HG02840 (cell line): ENCODE measurements around the gene RLN3.

Experiments
- ATAC-seq: cut with Tn5 transposase; IDR thresholded peaks from one replicate; pipeline ENCODE4 v1.9.1; 2021; ENCODE audit warnings: mild to moderate bottlenecking, moderate library complexity, moderate number of reproducible peaks; ENCODE audit not compliant: unreplicated experiment, low FRiP score

RLN3 gene

DNA sequence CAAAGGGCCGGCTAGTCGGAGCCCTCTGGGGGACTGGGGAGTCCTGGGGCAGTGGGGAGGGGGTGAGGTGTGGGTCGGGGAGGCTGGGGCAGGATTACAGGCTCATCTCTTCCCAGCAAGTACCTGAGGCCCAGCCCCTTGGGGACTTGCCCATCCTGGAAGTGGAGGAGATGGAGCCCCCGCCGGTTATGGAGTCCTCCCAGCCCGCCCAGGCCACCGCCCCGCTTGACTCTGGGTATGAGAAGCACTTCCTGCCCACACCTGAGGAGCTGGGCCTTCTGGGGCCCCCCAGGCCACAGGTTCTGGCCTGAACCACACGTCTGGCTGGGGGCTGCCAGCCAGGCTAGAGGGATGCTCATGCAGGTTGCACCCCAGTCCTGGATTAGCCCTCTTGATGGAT lies 24.0 kb downstream of the RLN3 start:
- no peak for ATAC-seq

DNA sequence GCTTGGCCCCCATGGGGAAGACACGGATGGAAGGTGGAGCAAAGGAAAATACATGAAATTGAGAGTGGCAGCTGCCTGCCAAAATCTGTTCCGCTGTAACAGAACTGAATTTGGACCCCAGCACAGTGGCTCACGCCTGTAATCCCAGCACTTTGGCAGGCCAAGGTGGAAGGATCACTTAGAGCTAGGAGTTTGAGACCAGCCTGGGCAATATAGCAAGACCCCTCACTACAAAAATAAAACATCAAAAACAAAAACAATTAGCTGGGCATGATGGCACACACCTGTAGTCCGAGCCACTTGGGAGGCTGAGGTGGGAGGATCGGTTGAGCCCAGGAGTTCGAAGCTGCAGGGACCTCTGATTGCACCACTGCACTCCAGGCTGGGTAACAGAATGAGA lies 24.5 kb downstream of the RLN3 start:
- no peak for ATAC-seq

DNA sequence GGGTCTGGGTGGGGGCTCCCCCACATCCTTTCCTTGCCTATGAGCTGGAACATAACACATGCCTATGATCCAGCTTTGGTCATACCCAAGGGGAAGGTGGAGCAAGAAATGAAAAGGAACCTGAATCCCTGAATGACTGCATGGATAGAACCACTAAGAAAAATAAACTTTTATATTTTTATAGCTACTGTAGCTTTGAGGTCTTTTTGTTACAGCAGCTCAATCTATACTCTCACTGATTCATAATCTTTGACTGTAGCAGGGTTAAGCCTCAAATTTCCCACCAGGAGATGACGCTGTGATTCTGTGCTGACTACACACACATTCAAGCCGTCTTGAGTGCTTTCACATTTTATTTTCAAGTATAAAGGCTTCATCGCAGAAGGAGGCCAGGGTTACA lies 25.1 kb downstream of the RLN3 start:
- no peak for ATAC-seq

DNA sequence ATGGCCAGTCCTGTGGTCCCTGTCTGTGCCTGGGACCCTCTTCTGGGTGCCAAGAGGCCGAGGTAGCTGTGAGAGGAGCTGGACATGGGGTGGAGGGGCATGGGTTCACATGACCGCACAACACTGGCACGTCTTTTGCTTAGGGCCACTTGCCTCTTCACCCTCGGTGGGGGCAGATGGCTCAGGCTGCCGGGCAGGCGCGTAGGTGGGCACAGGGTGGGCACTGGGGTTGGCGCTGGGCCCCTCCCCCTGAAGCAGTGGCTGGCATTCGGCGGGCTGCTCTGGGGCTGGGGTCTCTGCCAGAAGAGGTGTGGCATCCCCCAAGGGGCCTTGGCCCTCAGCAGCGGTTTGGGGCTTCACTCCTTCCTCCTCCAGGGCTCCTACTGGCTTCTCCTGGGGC lies 25.6 kb downstream of the RLN3 start:
- ATAC-seq = no peak

DNA sequence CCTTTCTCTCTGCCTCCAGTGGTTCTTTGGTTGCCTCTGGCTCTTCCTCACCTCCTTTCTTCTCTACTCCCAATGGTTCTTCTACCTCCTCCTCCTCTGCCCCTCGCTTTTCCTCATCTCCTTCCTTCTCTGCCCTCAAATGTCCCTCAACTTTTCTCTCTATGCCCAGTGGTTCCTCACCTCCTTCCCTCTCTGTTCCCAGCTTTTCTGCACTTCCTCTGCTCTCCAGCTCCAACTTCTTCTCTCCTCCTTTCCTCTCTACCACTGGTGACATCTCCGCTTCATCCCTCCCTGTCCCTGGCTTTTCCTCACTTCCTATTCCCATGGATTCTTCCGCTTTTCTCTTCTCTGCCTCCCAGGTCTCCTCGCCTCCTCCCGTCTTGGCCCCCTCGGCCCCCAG lies 26.2 kb downstream of the RLN3 start:
- no peak for ATAC-seq

DNA sequence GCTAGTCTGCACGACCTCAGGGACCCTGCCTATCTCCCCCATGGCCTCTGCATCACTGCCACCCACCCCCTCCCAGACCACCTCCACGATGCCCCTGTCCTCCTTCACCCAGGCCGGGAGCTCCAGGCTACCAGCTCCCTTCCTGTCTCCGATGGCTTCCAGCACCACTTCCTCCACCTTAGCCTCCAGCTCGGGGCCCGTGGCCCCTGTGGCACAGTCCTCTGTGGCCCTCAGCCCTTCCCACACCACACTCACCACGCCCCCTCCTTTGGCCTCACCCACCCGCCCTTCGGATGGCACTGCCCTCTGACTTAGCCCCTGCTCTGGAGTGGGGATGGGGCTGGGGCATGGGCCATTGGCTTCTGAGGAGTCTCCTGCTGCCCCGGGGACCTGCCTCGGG lies 26.8 kb downstream of the RLN3 start:
- no peak for ATAC-seq

DNA sequence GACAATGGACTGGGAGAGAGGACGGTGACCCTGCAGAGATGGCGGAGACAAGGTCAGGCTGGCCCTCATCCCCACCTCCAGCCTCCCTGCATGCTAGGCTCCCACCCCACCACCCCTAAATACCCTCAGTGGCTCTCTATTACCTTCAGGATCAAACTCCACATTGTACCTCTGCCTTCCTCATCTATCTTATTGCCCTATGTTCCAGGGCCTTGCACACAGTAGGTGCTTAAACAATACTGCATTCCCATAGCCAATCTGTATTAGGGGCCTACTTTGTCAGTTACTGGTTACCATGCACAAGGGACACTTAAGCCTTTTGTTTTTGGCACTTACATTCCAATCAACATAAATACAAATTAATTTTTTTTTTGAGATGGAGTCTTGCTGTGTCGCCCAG lies 27.4 kb downstream of the RLN3 start:
- ATAC-seq = no peak

DNA sequence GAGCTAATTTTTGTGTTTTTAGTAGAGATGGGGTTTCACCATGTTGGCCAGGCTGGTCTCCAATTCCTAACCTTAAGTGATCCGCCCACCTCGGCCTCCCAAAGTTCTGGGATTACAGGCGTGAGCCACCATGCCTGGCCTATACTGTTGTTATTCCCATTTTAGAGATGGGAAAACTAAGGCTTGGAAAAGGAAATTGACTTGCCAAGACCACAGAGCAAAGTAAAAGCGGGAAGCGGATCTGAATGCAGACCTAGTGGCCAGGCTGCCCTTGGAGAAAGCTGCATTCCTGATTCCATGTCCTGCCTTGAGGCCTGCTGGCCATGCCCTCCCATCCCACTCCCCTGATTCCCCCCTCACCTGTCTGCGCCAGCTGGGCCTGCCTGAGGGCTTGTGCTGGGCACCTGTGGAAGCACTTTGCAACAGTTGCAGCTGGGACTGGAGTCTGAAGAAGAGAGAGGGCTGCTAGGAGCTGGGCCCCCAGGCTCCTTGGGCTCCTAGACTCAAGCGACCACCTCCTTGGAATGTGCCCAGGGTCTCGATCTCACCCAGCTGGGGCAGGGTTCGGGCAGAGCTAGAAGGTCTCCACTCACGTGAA lies 28.2 kb downstream of the RLN3 start:
- ATAC-seq = no peak

DNA sequence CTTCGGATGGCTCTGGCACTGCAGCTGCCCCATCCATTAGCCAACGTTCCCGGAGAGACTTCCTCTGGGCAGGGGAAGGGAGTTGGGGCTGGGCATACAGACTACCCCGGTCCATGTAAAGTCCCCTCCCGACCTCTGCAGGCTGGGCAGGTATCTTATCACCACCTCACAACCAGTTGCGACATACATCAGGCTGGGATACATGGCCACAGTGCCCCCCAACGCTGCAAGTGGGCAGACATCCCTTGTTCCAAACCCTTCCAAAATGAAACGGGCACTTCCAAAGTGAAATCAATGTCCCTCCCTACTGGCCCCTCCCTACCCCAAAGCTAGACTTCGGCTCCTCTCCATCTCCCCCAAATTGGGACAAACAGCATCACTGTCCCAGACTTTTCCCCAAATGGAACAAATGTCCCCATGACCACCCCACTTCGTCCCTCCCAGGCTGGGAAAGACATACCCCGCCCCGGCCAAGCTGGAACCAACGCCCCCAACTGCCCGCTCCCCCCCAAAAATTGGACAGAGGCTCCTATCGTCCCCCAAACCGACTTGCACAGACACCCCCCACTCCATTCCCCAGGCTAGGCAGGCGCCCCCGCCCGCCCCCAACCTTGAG lies 28.9 kb downstream of the RLN3 start:
- ATAC-seq = no peak

DNA sequence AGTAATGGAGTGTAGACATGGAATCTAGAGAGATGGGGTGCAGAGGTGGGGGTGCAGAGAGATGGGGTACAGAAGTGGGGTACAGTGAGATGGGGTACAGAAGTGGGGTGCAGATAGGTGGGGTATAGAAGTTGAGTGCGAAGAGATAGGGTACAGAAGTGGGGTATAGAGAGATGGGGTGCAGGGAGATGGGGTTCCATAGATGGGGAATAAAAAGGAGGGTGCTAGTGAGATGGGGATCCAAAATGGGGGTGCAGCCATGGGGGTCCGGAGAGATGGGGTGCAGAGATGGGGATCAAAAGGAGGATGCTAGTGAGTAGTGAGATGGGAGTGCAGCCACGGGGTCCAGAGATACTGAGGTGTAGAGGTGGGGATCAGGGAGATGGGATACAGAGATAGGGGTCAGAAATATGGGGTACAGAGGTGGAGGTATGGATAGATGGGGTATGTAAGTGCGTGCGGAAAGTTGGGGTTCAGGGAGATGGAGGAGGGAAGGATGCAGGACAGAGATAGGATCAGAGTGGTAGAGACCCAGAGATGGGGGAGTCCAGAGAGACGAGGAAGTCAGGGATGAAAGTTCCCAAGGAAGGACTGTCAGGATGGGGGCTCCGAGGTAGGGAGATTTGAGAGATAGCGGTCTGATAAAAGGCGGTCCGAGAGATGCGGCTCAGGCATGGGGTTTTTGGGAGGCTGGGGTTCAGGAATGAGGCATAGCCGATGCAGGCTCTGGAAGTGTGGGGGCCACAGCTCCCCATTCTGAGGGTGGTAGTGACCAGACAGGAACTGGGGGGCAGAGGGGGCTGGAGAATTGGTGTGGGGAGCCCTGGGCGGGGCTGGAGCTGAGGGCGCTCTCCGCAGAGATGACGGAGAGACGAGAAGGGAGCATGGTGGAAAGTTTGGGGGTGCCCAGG lies 30.5 kb downstream of the RLN3 start:
- no peak for ATAC-seq

DNA sequence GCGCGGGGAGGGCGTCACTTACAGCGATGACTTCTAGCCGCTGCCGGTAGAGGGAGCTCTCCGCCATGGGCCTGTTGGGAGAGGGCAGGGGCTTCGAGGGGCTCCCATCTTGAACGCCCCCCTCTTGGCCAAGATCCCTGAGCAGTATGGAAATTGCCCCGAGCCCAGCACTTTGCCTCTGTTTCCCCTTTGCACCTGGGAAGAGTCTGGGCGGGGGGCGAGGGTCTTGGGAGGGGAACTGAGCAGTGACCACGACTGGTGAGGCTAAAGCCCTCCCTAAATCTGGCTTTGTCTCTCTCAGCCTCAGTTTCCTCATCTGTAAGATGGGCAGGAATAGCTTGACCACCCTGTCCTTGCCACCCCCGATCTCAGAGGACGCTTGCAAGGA lies 31.1 kb downstream of the RLN3 start:
- ATAC-seq = no peak

DNA sequence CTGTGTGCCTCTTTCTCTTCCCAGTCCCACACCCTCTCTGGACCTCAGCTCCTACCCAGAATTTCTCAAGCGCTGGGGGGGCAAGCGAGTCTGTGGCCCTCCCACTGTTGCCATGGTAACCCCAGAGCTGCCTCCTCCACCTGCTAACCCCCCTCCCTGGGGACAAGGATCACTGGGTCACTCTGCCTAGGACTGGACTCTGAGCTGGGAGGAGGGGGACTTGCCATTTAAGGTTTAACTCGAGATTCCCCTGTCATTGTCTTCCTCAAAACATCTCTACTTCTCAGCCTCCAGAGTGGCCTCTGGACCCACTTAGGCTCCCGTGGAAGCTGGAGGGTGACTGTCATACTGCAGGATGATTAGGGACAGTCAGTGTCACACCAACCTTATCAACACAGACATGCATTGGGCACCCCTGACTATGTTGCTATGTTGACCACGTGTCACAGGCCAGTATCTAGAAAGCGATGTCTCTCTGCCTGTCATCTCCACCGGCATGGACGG lies 31.8 kb downstream of the RLN3 start:
- no peak for ATAC-seq

DNA sequence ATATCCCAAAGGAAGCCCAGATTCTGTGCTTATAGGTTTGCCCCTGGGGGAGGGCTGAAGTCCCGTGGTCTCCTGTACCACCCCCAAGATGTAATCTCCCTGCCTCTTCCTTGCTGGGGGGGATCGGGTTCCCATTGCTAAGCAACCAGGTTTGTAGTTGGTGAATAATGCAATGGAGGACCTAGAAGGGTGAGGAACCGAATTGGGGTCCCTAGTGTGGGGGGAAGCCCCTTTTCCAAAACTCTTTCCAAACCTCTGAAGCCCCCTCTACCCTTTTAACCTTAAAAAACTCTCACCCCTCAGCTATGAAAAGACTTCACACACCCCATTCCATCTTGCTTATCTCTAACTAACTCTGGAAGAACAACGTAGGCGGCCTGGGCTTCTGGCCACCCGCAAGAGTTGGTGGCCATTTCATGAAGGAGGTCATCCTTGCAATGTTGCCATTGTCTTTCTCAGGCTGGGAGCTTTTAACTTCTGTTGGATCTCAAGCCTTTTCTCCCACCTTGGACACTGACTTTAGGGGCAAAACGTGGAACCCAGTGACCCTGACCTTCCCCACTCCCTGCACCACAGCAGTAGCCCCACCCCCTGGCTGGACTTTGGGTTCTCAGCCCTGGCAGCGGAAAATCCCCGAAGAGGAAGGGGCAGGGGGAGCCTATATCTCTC lies 33.3 kb downstream of the RLN3 start:
- ATAC-seq = no peak

DNA sequence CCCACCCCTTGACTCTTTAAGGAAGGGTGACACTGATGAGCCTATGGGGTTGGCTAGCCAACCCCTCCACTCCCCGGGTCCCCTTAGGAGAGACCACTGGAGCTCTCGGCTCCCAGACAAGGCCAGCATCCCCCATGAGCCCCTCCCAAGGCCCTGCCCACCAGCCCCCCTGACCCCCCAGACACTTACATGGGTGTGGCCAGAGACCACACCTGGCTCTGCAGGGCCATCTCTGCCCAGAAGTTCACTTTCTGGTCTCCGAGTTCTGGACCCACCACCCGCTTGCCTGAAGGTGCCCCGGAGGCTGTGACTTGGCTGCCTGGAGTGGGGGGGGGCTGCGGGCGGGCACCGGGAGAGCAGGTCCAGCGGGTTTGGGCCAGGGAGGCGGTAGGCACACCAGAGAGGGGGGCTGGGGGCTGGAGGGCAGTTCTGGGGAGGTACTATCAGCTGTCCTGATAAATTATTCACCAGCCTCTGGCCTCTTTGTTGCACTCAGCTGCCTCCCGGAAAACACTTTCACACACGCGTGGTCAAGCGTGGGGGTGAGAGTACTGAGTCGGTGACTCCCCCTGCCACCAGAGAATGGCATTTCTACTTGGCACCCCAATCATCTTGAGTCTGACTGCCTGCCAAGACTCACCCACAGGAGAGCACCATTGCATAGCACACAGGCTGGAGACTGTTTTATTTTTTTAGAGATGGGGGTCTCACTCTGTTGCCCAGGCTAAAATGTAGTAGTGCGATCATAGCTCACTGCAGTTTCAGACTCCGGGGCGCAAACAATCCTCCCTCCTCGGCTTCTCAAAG lies 34.0 kb downstream of the RLN3 start, which contains the start of gene PALM3:
Gene PALM3 (minus strand): TSS at position 326 of the 807 bp plus-strand sequence. CDS start 96 bp downstream, at position 230.
- ATAC-seq = no peak

DNA sequence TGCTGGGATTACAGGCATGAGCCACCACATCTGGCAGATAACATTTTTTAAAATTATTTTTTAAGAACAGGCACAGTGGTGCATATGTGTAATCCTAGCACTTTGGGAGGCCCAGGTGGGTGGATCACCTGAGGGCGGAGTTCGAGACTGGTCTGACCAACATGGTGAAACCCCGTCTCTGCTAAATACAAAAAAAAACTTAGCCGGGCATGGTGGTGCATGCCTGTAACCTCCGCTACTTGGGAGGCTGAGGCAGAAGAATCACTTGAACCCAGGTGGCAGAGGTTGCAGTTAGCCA lies 34.6 kb downstream of the RLN3 start:
- no peak for ATAC-seq

DNA sequence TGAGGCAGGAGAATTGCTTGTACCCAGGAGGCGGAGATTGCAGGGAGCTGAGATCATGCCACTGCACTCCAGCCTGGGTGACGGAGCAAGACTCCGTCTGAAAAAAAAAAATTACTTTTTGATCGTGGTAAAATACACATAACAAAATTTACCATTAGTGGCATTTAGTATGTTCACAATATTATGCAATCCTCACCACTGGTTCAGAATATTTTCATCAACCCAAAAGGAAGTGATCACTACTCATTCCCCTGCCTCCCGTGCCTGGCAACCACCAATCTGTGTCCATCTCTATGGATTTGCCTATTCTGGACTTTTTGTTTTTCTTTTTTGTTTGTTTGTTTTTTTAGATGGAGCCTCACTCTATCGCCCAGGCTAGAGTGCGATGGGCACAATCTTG lies 35.2 kb downstream of the RLN3 start:
- no peak for ATAC-seq

DNA sequence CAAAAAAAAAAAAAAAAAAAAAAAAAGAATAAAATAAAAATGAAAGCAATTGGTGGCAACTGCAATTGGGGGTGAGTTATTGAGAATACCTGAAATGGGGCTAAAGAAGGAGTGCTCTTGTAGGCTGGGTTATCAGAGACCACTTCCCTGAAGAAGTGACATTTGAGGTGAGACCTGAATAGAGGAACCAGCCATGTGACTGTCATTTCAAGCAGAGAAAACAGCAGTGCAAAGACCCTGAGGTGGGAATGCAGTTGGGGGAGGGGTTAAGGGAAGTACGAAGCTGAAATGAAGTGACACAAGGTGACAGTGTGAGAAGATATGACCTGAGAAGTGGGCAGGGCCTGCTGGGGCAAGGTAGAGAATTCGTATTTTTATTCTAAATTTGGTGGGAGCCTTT lies 38.2 kb downstream of the RLN3 start:
- no peak for ATAC-seq

DNA sequence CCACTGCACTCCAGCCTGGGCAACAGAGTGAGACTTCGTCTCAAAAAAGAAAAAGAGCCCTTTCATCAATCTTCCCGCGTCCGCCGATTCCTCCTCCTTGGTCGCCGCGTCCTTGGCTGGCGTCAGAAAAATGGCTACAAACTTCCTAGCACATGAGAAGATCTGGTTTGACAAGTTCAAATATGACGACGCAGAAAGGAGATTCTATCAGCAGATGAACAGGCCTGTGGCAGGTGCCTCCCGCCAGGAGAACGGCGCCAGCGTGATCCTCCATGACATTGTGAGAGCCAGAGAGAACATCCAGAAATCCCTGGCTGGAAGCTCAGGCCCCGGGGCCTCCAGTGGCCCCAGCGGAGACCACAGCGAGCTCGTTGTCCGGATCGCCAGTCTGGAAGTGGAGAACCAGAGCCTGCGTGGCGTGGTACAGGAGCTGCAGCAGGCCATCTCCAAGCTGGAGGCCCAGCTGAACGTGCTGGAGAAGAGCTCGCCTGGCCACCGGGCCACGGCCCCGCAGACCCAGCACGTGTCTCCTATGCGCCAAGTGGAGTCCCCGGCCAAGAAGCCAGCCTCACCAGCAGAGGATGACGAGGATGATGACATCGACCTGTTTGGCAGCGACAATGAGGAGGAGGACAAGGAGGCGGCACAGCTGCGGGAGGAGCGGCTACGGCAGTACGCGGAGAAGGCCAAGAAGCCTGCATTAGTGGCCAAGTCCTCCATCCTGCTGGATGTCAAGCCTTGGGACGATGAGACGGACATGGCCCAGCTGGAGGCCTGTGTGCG lies 42.5 kb downstream of the RLN3 start:
- no peak for ATAC-seq

DNA sequence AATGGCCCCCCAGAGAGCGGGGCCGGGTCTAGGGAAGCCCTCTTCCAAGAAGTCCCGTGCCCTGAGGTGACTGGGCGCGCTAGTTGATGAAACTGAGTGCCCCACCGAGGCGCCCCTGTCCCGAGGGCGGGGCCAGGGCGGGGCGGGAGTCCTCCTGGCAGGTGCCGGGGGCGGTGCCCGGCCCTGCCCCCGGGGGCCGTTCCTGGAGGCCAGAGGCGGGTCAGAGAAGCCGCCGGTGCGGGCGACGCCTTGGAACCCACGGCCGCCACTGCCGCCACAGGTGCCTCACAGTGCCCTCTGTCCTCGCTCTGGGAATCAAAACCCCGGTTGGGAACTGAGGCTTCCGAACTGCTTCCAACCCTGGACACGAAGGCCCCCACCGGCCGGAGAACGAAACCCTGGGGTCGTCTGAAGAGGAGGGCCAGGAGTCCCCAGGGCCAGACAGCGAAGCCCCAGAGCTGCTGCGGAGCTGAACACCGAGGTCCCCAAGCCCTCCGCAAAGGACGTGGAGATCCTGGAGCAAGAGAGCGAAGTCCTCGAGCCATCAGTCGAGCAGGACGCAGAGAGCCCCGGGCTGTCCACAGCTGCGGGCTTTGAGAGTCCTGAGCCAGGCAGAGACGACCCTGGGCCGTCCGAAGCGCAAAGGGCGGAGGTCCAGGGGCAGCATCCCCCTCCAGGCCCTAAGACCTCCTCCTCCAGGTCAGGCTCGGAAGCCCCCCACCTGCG lies 44.8 kb downstream of the RLN3 start, which contains the start of gene MISP3:
Gene MISP3 (plus strand): TSS at position 252 of the 726 bp plus-strand sequence. CDS start 524 bp downstream, outside the sequence.
- ATAC-seq = peak; percentile 9
